ENCODE results near the gene TEC.

GRCh38 chr4:48153791-48154550 lies 115.7 kb downstream of the TEC start:
- no peak for TF ChIP-seq CTCF (IDR thresholded peaks at IDR 0.05)
- TF ChIP-seq ZFX (IDR thresholded peaks at IDR 0.05; ENCODE audit: borderline replicate concordance): no peak

Data from 22Rv1 (cell line).